ENCODE measurements around the gene PHACTR1. TPM values are rescaled to one million over a fixed set of nuclear protein-coding genes. Genes with fewer than 3 reads are reported as not detected.
A peak's percentile ranks its signal among the peaks of the same experiment; 100 is the strongest.

The PHACTR1 gene
- total and polyA plus RNA-seq, 9 of the 15 experiments (the other 6 are each of a cell fraction or from before 2014, with no cell fraction given), result 11.5 to 32.6 (median 22.0) TPM

DNA sequence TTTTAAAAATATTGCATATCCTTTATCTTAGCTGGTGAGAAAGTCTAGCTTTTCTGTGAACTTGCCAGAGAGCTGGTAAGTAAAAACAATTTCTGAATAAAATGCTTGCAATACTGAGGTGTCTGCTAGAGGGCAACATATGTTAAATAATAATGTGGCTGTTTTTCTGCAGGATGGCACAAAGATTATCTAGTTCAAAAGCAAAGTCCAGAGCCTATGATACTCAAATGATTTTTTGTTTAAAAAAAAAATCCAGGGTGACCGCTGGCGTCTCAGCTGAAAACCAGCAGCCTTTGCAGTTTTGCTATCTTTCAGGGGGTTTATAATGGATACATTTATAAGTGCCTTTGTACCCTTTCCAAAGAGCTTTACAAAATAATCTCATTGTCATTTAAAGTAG, 194.9 kb downstream of the PHACTR1 start:
- POLR2A ChIA-PET, result interaction anchor here (0.9 to 1.2 kb wide), 3 partner anchors 8 to 33 kb away, joined by 3 to 5 read pairs (median 5); no protein-coding TSS in a partner anchor
- no peak overlapping the region for H3K4me2 ChIP-seq (ENCODE audit: insufficient read depth, low read length)
- H3K9ac ChIP-seq (ENCODE audit: insufficient read depth in 1 of 2, low read depth in 2 of 2, low read length in 2 of 2), result no peak overlapping the region
- H3K9me3 ChIP-seq (replicated peaks; ENCODE audit: control insufficient read depth, insufficient read depth, low read depth, low read length), result no peaks in the 10 kb centered on the region
- no peaks in the 10 kb centered on the region for H3K79me2 ChIP-seq (ENCODE audit: control insufficient read depth, insufficient read depth, low read length)
- H2AFZ ChIP-seq (ENCODE audit: low read depth, low read length), result no peak overlapping the region
- CTCF ChIA-PET (ENCODE audit: low intra/inter-chr PET ratio), result interaction anchor here (1.1 to 1.6 kb wide), 2 partner anchors 420 to 425 kb away, joined by 3 to 6 read pairs; no protein-coding TSS in a partner anchor
- intact Hi-C loops (cut with micrococcal nuclease) (loop anchor here (1.0 kb wide), 1 partner anchor 420 kb away; no protein-coding TSS in a partner anchor), in situ Hi-C loops (cut with MboI) (loop anchor here (5.0 kb wide), 1 partner anchor 421 kb away; no protein-coding TSS in a partner anchor)
- no peak overlapping the region for H3K27ac ChIP-seq (ENCODE audit: extremely low read depth, low read depth, low read length)
- H3K36me3 ChIP-seq (ENCODE audit: control insufficient read depth, insufficient read depth, low read length), result no peaks in the 10 kb centered on the region
- ATAC-seq (no peak), DNase-seq (ENCODE audit: extremely low read depth in 1 of 4, low spot score in 3 of 4) (peak; percentile 17 to 21 (median 19)), FAIRE-seq (peak; percentile 66)
- WGBS (ENCODE audit: insufficient coverage, low coverage, missing lambda C conversion rate), result 3% methylated on average over 2 of the region's 2 CpGs
- BruUV-seq (replicated peaks), result no TSS peak
- H3K4me3 ChIP-seq, result no peak overlapping the region
- peaks cover 0 to 8% of the 10 kb centered on the region in 2 experiments; a peak in 3 of 5 replicates for H3K27me3 ChIP-seq (ENCODE audit: control insufficient read depth in 2 of 2, insufficient read depth in 2 of 2, low read length in 2 of 2)
- no peaks in the 10 kb centered on the region for H3K9me1 ChIP-seq (ENCODE audit: control insufficient read depth, insufficient read depth, low read length)
- H3K4me1 ChIP-seq (replicated peaks in 1 of 2; ENCODE audit: control insufficient read depth in 2 of 2, insufficient read depth in 2 of 2, low read length in 2 of 2), result no peaks in the 10 kb centered on the region
- 0 out of 2 replicates have a peak, but pooled peaks cover 3% of the 10 kb centered on the region for H4K20me1 ChIP-seq (replicated peaks; ENCODE audit: control insufficient read depth, insufficient read depth, low read length)
- TF ChIP-seq SIRT6 (IDR thresholded peaks at IDR 0.05; ENCODE audit: low read depth, low read length) (no peak), RAD21 (CRISPR knock-in tag; conservative IDR thresholded peaks at IDR 0.05 in 1 of 2, IDR thresholded peaks at IDR 0.05 in 1 of 2) (peak; percentile 70), EHMT2 (IDR thresholded peaks at IDR 0.05) (no peak)
- TF ChIP-seq, protein P1, sequence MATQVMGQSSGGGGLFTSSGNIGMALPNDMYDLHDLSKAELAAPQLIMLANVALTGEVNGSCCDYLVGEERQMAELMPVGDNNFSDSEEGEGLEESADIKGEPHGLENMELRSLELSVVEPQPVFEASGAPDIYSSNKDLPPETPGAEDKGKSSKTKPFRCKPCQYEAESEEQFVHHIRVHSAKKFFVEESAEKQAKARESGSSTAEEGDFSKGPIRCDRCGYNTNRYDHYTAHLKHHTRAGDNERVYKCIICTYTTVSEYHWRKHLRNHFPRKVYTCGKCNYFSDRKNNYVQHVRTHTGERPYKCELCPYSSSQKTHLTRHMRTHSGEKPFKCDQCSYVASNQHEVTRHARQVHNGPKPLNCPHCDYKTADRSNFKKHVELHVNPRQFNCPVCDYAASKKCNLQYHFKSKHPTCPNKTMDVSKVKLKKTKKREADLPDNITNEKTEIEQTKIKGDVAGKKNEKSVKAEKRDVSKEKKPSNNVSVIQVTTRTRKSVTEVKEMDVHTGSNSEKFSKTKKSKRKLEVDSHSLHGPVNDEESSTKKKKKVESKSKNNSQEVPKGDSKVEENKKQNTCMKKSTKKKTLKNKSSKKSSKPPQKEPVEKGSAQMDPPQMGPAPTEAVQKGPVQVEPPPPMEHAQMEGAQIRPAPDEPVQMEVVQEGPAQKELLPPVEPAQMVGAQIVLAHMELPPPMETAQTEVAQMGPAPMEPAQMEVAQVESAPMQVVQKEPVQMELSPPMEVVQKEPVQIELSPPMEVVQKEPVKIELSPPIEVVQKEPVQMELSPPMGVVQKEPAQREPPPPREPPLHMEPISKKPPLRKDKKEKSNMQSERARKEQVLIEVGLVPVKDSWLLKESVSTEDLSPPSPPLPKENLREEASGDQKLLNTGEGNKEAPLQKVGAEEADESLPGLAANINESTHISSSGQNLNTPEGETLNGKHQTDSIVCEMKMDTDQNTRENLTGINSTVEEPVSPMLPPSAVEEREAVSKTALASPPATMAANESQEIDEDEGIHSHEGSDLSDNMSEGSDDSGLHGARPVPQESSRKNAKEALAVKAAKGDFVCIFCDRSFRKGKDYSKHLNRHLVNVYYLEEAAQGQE (IDR thresholded peaks at IDR 0.05; ENCODE audit: borderline replicate concordance), result peak; percentile 48; the same call in 1 of the 2 replicates
- TF ChIP-seq, protein P1 (CRISPR knock-in tag; IDR thresholded peaks at IDR 0.05; ENCODE audit: low read depth), result no peak
- TF ChIP-seq, protein P2, sequence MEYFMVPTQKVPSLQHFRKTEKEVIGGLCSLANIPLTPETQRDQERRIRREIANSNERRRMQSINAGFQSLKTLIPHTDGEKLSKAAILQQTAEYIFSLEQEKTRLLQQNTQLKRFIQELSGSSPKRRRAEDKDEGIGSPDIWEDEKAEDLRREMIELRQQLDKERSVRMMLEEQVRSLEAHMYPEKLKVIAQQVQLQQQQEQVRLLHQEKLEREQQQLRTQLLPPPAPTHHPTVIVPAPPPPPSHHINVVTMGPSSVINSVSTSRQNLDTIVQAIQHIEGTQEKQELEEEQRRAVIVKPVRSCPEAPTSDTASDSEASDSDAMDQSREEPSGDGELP (CRISPR knock-in tag; IDR thresholded peaks at IDR 0.05; ENCODE audit: borderline replicate concordance), result no peak
- TF ChIP-seq, protein P3, sequence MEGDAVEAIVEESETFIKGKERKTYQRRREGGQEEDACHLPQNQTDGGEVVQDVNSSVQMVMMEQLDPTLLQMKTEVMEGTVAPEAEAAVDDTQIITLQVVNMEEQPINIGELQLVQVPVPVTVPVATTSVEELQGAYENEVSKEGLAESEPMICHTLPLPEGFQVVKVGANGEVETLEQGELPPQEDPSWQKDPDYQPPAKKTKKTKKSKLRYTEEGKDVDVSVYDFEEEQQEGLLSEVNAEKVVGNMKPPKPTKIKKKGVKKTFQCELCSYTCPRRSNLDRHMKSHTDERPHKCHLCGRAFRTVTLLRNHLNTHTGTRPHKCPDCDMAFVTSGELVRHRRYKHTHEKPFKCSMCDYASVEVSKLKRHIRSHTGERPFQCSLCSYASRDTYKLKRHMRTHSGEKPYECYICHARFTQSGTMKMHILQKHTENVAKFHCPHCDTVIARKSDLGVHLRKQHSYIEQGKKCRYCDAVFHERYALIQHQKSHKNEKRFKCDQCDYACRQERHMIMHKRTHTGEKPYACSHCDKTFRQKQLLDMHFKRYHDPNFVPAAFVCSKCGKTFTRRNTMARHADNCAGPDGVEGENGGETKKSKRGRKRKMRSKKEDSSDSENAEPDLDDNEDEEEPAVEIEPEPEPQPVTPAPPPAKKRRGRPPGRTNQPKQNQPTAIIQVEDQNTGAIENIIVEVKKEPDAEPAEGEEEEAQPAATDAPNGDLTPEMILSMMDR (IDR thresholded peaks at IDR 0.05 in 2 of 3, conservative IDR thresholded peaks at IDR 0.05 in 1 of 3; ENCODE audit: insufficient read depth in 2 of 3, low read depth in 1 of 3, low read length in 3 of 3), result peak; percentile 38 to 71 (median 47); a peak in 5 of 6 replicates
- TF ChIP-seq, protein P4, sequence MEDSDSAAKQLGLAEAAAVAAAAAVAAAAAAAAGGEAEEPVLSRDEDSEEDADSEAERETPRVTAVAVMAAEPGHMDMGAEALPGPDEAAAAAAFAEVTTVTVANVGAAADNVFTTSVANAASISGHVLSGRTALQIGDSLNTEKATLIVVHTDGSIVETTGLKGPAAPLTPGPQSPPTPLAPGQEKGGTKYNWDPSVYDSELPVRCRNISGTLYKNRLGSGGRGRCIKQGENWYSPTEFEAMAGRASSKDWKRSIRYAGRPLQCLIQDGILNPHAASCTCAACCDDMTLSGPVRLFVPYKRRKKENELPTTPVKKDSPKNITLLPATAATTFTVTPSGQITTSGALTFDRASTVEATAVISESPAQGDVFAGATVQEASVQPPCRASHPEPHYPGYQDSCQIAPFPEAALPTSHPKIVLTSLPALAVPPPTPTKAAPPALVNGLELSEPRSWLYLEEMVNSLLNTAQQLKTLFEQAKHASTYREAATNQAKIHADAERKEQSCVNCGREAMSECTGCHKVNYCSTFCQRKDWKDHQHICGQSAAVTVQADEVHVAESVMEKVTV (CRISPR knock-in tag; IDR thresholded peaks at IDR 0.05), result peak; percentile 36; the same call in 1 of the 2 replicates
